Measurements from ENCODE around the gene EEFSEC. TPM values are rescaled to one million over a fixed set of nuclear protein-coding genes. Genes with fewer than 3 reads are reported as not detected.

The EEFSEC gene
- total and polyA plus RNA-seq, 12 donors: 5.5 to 15.6 (median 10.4) TPM

DNA sequence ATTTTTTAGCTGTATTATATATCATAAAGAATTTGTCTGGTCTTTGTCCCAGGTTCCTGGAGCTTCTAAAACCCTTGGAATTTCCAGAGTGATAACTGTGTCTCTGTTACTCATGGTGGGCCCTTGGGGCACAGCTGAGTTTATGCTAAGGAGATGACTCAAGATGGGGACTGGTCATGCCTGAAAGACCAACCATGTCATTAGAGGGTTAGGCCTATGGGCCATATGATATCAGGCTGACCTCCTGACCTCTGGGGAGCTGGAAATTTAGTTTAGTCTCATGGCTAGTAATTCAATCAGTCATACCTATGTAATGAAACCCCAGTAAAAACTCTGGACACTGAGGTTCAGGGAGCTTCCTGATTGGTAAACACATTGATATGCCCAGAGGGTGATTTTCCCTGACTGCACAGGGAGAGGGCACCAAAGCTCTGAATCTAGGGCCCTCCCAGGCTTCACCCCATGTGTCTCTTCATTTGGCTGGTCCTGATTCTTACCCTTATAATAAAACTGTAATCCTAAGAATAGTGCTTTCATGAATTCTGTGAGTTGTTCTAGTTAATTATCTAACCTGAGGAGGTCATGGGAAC lies 69.6 kb downstream of the EEFSEC start:
- TF ChIP-seq, protein P1, sequence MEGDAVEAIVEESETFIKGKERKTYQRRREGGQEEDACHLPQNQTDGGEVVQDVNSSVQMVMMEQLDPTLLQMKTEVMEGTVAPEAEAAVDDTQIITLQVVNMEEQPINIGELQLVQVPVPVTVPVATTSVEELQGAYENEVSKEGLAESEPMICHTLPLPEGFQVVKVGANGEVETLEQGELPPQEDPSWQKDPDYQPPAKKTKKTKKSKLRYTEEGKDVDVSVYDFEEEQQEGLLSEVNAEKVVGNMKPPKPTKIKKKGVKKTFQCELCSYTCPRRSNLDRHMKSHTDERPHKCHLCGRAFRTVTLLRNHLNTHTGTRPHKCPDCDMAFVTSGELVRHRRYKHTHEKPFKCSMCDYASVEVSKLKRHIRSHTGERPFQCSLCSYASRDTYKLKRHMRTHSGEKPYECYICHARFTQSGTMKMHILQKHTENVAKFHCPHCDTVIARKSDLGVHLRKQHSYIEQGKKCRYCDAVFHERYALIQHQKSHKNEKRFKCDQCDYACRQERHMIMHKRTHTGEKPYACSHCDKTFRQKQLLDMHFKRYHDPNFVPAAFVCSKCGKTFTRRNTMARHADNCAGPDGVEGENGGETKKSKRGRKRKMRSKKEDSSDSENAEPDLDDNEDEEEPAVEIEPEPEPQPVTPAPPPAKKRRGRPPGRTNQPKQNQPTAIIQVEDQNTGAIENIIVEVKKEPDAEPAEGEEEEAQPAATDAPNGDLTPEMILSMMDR (IDR thresholded peaks at IDR 0.05): no peak
- no peak for TF ChIP-seq POLR2A (IDR thresholded peaks at IDR 0.05)
- no peaks in the 10 kb centered on the region for H3K4me1 ChIP-seq (replicated peaks in 1 of 2)
- intact Hi-C loops (cut with DNase I): no loop called here
- no peak overlapping the region for H3K4me3 ChIP-seq
- no peaks in the 10 kb centered on the region for H3K9me3 ChIP-seq (replicated peaks in 1 of 3)
- DNase-seq: no peak
- H3K27me3 ChIP-seq: no peaks in the 10 kb centered on the region
- H3K36me3 ChIP-seq (replicated peaks in 1 of 2): no peaks in the 10 kb centered on the region
- no peak overlapping the region for H3K27ac ChIP-seq

DNA sequence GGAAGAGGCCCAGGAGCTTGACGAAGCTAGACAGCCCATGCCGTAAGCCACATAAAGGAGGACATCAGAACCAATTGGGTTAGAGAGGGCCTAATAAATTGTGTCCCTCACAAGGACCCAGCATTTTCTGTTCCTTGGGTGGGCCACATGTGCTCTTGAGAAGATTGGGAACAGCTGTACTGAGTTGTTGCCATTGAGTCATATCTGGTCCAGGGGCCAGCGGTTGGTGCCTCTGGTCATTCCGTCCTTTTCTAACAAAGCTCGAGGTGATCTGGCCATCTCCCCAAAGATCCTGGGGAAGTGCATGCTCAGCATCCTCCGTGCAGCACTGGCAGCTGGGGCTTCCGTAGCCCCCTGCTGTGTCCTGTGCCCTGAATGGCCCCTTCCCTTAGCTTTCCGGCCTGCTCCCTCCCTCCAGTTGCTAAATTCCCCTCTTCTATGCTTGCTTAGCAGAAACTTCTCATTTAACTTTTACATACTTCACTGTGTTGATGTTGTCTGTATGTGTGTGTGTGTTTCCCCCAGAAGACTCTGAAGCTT lies 73.0 kb downstream of the EEFSEC start:
- 79 to 89% (median 87%) methylated on average over 7 to 8 of the region's 8 CpGs for WGBS, 4 donors
- Histone ChIP-seq H3K27ac (no peak overlapping the region), H3K36me3 (replicated peaks in 1 of 2) (no peaks in the 10 kb centered on the region), H3K9me3 (replicated peaks in 1 of 3) (no peaks in the 10 kb centered on the region), H3K4me1 (replicated peaks in 1 of 2) (no peaks in the 10 kb centered on the region), H3K27me3 (no peaks in the 10 kb centered on the region), H3K4me3 (no peak overlapping the region)
- no peak for DNase-seq
- TF ChIP-seq POLR2A (IDR thresholded peaks at IDR 0.05): no peak
- TF ChIP-seq, protein P1 (IDR thresholded peaks at IDR 0.05): no peak
- intact Hi-C loops (cut with DNase I): loop anchor here in 1 of 2 donors (5.0 kb wide), 1 partner anchor 271 kb away; no protein-coding TSS in a partner anchor

DNA sequence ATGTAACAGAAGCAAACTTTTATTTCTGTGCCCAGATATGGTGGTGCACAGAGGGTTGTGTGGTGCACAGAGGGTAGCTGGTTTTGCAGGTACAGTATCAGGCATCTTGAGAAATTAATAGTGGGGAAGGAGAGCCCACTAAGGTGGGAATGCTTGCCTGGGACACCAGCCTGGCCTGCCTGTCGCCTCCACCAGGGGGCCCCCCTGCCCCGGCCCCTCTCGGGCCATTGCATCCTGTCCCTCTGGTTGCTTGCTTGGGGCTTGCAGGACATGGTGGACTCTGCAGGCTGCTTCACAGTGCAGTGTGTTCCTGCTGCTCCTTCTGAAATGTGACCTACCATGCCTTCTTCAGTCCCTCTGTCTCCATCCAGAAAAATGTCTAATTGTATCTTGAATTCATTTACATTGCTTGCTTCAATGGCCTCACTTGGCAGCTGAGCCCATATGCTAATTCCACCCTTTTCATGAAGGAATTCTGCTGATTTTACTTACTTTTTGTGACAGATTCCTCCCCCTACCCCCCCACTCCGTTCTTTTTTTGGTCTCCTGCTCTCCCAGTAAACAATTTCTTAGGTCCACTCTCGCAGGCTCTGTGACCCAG lies 73.6 kb downstream of the EEFSEC start:
- WGBS, 4 donors: 55 to 77% (median 63%) methylated on average over 3 to 5 of the region's 5 CpGs
- TF ChIP-seq, protein P1 (IDR thresholded peaks at IDR 0.05): peak; percentile 52 to 72 (median 60)
- no peak for TF ChIP-seq POLR2A (IDR thresholded peaks at IDR 0.05)
- Histone ChIP-seq H3K27ac (no peak overlapping the region), H3K36me3 (replicated peaks in 1 of 2) (no peaks in the 10 kb centered on the region), H3K9me3 (replicated peaks in 1 of 3) (no peaks in the 10 kb centered on the region), H3K4me3 (no peak overlapping the region), H3K4me1 (replicated peaks in 1 of 2) (no peaks in the 10 kb centered on the region), H3K27me3 (no peaks in the 10 kb centered on the region)
- peak in 6 of 7 donors; percentile 19 to 62 (median 40) for DNase-seq
- intact Hi-C loops (cut with DNase I): loop anchor here in 1 of 2 donors (5.0 kb wide), 1 partner anchor 270 kb away; no protein-coding TSS in a partner anchor

DNA sequence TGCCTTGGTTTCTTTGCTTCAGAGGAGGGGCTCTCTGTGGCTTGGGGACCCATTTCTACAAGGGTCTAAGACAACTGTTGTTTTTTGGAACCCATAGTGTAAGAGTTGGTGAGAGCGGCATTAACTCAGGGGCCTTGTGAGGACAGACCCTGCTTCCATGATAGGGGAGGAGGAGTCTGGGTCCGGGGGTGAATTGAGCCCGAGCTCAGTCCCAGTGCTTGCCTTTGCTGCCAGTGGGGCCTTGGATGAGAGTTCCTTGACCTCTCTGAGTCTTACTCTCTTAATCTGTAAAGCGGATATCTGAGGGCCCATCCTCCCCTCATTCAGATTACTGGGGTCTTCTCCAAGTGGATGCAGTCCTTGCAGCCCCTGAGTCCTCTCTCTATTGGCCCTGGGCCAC lies 74.2 kb downstream of the EEFSEC start:
- WGBS, 4 donors: 90 to 94% (median 92%) methylated on average over 3 to 4 of the region's 4 CpGs
- no peak for DNase-seq
- no peaks in the 10 kb centered on the region for H3K9me3 ChIP-seq (replicated peaks in 1 of 3)
- no peaks in the 10 kb centered on the region for H3K4me1 ChIP-seq (replicated peaks in 1 of 2)
- no peak for TF ChIP-seq POLR2A (IDR thresholded peaks at IDR 0.05)
- TF ChIP-seq, protein P1 (IDR thresholded peaks at IDR 0.05): no peak
- intact Hi-C loops (cut with DNase I): loop anchor here in 1 of 2 donors (5.0 kb wide), 1 partner anchor 270 kb away; no protein-coding TSS in a partner anchor
- no peaks in the 10 kb centered on the region for H3K36me3 ChIP-seq (replicated peaks in 1 of 2)
- H3K4me3 ChIP-seq: no peak overlapping the region
- H3K27ac ChIP-seq: no peak overlapping the region
- H3K27me3 ChIP-seq: no peaks in the 10 kb centered on the region

Data from adrenal gland (tissue), 12 donors.